Natural killer cell (primary cell): Measurements from ENCODE around the gene DYNC1LI1. TPM values are rescaled to one million over a fixed set of nuclear protein-coding genes. Genes with fewer than 3 reads are reported as not detected.

Source experiments
- ATAC-seq, 3 donors: fragments of 150-1000 bp in 2 of 3; fragments of 200-7000 bp in 1 of 3; cut with Tn5 transposase; 1 replicate in 1 of 3; 2 replicates in 2 of 3; pipeline ENCODE4 v1.10.0; 2021; ENCODE audit warnings: mild to moderate bottlenecking in 2 of 3, moderate library complexity in 2 of 3
- DNase-seq, 2 donors: peaks; one replicate each; pipeline versions ENCODE4 v3.0.0 to v3.0.0-alpha.2; 2013 to 2021; ENCODE audit warnings: mixed read lengths in 1 of 2
- H3K27ac ChIP-seq: one replicate; pipeline ENCODE4 v1.5.1; 2013; ENCODE audit warnings: mild to moderate bottlenecking, low read length
- H3K27me3 ChIP-seq: one replicate; pipeline ENCODE4 v1.6.1; 2013; ENCODE audit warnings: low read length; ENCODE audit not compliant: control insufficient read depth, insufficient read depth
- H3K36me3 ChIP-seq: one replicate; pipeline ENCODE4 v1.6.1; 2013; ENCODE audit warnings: low read length; ENCODE audit not compliant: control insufficient read depth, insufficient read depth
- H3K4me1 ChIP-seq: one replicate; pipeline ENCODE4 v1.6.1; 2013; ENCODE audit warnings: low read length; ENCODE audit not compliant: control insufficient read depth, insufficient read depth
- H3K4me3 ChIP-seq: one replicate; pipeline ENCODE4 v1.5.1; 2013; ENCODE audit warnings: low read length
- H3K9me3 ChIP-seq: one replicate; pipeline ENCODE4 v1.6.1; 2013; ENCODE audit warnings: low read length; ENCODE audit not compliant: control insufficient read depth, insufficient read depth
- H3K27ac Mint-ChIP-seq, 2 donors: one replicate each; pipeline ENCODE4 v1.8.0; 2022; ENCODE audit warnings: mild to moderate bottlenecking in 2 of 2, mixed read lengths in 2 of 2, moderate library complexity in 1 of 2
- H3K27me3 Mint-ChIP-seq, 2 donors: one replicate each; pipeline ENCODE4 v1.8.0; 2022; ENCODE audit warnings: low read depth in 2 of 2, mixed read lengths in 2 of 2
- H3K36me3 Mint-ChIP-seq: one replicate; pipeline ENCODE4 v1.8.0; 2022; ENCODE audit warnings: mixed read lengths
- H3K4me1 Mint-ChIP-seq, 2 donors: one replicate each; pipeline ENCODE4 v1.8.0; 2022; ENCODE audit warnings: mixed read lengths in 2 of 2
- H3K4me3 Mint-ChIP-seq: one replicate; pipeline ENCODE4 v1.8.0; 2022; ENCODE audit warnings: mild to moderate bottlenecking, moderate library complexity, mixed read lengths
- H3K9me3 Mint-ChIP-seq, 2 donors: one replicate each; pipeline ENCODE4 v1.8.0; 2022; ENCODE audit warnings: mixed read lengths in 2 of 2
- WGBS: methylation state at CpG from one replicate; pipeline ENCODE4 v1.1.7; 2013; ENCODE audit warnings: missing lambda C conversion rate; ENCODE audit not compliant: insufficient coverage; 5-methylcytosine and 5-hydroxymethylcytosine counted together
- intact Hi-C: fragments of 100-400 bp; cut with micrococcal nuclease; formaldehyde crosslinking; loops from one replicate; pipeline ENCODE4 v1.14.2; 2022
- total RNA-seq, 4 donors: library from RNA; stranded (reverse); fragments of 120-200 nt in 1 of 4; gene quantifications; one replicate each; pipeline versions ENCODE4 v1.2.3 to v1.2.4, GENCODE V29; 2013 to 2022
- TF ChIP-seq, protein P1 (sequence below): fragments of 200-600 bp; IDR thresholded peaks from one replicate; pipeline ENCODE4 v1.8.0; 2022; ENCODE audit warnings: antibody characterized with exemption

Gene DYNC1LI1
- total RNA-seq, 3 donors from 2014 or later (not counting 1 experiment from before 2014, with no cell fraction given) = 35.9 to 49.2 (median 39.9) TPM

- Mint-ChIP-seq H3K36me3 (no peaks in the 10 kb centered on the region), H3K4me3 (no peak overlapping the region), H3K27me3 (no peaks in the 10 kb centered on the region), H3K27ac (peak overlapping the region; percentile 2 to 70), H3K9me3 (no peaks in the 10 kb centered on the region), H3K4me1 (peaks cover 9 to 26% of the 10 kb centered on the region in 2 donors)
- Histone ChIP-seq H3K4me1 (no peaks in the 10 kb centered on the region), H3K4me3 (no peak overlapping the region), H3K36me3 (peaks cover 63% of the 10 kb centered on the region), H3K27me3 (no peaks in the 10 kb centered on the region), H3K9me3 (no peaks in the 10 kb centered on the region), H3K27ac (peak overlapping the region; percentile 84)
- peak in 1 of 3 donors; percentile 54 for ATAC-seq
- TF ChIP-seq, protein P1, sequence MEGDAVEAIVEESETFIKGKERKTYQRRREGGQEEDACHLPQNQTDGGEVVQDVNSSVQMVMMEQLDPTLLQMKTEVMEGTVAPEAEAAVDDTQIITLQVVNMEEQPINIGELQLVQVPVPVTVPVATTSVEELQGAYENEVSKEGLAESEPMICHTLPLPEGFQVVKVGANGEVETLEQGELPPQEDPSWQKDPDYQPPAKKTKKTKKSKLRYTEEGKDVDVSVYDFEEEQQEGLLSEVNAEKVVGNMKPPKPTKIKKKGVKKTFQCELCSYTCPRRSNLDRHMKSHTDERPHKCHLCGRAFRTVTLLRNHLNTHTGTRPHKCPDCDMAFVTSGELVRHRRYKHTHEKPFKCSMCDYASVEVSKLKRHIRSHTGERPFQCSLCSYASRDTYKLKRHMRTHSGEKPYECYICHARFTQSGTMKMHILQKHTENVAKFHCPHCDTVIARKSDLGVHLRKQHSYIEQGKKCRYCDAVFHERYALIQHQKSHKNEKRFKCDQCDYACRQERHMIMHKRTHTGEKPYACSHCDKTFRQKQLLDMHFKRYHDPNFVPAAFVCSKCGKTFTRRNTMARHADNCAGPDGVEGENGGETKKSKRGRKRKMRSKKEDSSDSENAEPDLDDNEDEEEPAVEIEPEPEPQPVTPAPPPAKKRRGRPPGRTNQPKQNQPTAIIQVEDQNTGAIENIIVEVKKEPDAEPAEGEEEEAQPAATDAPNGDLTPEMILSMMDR = no peak
- WGBS = 38% methylated on average over 3 of the region's 6 CpGs
- intact Hi-C loops = no loop called here
- DNase-seq = no peak
Measured at GRCh38 chr3:32484436-32484835, 86.2 kb downstream of the DYNC1LI1 start.

DNA sequence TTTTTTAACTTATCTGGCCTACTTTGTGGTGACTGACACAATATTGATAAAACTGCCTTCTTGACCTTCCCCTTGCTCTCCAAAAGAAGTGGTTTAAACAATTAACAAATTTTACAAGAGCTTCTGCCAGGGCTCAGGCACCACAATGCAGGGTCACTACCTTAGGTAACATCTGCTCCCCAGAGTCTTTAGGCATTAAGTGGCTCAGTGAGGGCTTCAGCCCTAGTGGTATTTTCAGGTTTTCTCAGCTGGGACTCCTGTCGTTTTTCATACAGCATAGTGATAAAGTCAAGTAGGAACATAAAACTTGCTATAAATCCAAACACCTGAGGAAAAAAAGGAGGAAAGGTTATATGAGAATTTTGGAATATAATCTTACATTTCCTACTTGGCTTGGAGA lies 86.9 kb downstream of the DYNC1LI1 start:
- no CpG with 5 or more reads among the region's 1 CpG for WGBS
- no peaks in the 10 kb centered on the region for H3K9me3 ChIP-seq
- peak overlapping the region in 1 of 2 donors; percentile 2 for H3K27ac Mint-ChIP-seq
- H3K27me3 Mint-ChIP-seq = no peaks in the 10 kb centered on the region
- no peak overlapping the region for H3K4me3 Mint-ChIP-seq
- H3K36me3 Mint-ChIP-seq = no peaks in the 10 kb centered on the region
- intact Hi-C loops = no loop called here
- DNase-seq (no peak), ATAC-seq (no peak)
- H3K9me3 Mint-ChIP-seq = no peaks in the 10 kb centered on the region
- H3K36me3 ChIP-seq = peaks cover 68% of the 10 kb centered on the region
- no peaks in the 10 kb centered on the region for H3K27me3 ChIP-seq
- TF ChIP-seq, protein P1 = no peak
- H3K4me1 ChIP-seq = no peaks in the 10 kb centered on the region
- H3K27ac ChIP-seq = peak overlapping the region; percentile 8
- H3K4me1 Mint-ChIP-seq = peaks cover 9 to 26% of the 10 kb centered on the region in 2 donors
- H3K4me3 ChIP-seq = no peak overlapping the region

DNA sequence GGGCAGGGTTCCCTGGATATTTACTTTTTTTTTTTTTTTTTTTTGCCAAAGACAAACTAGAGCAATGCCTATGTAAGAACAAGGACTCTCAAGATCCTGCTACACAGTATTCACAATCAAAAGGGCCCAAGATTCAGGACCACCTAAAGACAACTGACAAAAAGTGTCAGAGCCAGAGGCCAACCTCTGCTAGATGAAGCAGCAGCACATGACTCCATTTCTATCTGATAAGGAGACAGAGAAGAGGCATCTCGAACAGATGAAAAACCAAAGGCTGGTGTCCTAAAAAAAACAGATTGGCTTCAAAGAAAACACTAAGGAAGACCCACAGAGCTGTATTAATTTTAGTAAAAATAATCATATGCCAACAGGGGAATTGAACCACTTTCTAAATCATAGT lies 88.0 kb downstream of the DYNC1LI1 start:
- Histone ChIP-seq H3K4me3 (no peak overlapping the region), H3K27ac (no peak overlapping the region), H3K4me1 (no peaks in the 10 kb centered on the region), H3K9me3 (no peaks in the 10 kb centered on the region), H3K36me3 (peaks cover 59% of the 10 kb centered on the region), H3K27me3 (no peaks in the 10 kb centered on the region)
- Mint-ChIP-seq H3K27me3 (no peaks in the 10 kb centered on the region), H3K4me1 (peaks cover 9 to 26% of the 10 kb centered on the region in 2 donors), H3K36me3 (no peaks in the 10 kb centered on the region), H3K9me3 (no peaks in the 10 kb centered on the region), H3K4me3 (no peak overlapping the region), H3K27ac (peak overlapping the region; percentile 9 to 68)
- 43% methylated on average over 1 of the region's 1 CpG for WGBS
- intact Hi-C loops = no loop called here
- ATAC-seq = no peak
- no peak for DNase-seq
- TF ChIP-seq, protein P1 = no peak
